HEK293T (cell line): ENCODE measurements around the gene HES7.

ENCODE experiments used
- BHLHE40 ChIP-seq: fragments of 450-650 bp; IDR thresholded peaks from 2 replicates; pipeline ENCODE4 v1.6.1; 2016; ENCODE audit warnings: mild to moderate bottlenecking, moderate library complexity, borderline replicate concordance
- ELF4 ChIP-seq: fragments of 450-650 bp; IDR thresholded peaks from 2 replicates; pipeline ENCODE4 v1.6.1; 2017; ENCODE audit warnings: antibody characterized with exemption
- FOXK2 ChIP-seq: fragments of 450-650 bp; IDR thresholded peaks from 2 replicates; pipeline ENCODE4 v1.6.1; 2016; ENCODE audit warnings: mild to moderate bottlenecking
- FOXM1 ChIP-seq: fragments of 450-650 bp; IDR thresholded peaks from 2 replicates; pipeline ENCODE4 v1.6.1; 2017; ENCODE audit warnings: mild to moderate bottlenecking, borderline replicate concordance
- LEF1 ChIP-seq: fragments of 450-650 bp; IDR thresholded peaks from 2 replicates; pipeline ENCODE4 v1.6.1; 2017; ENCODE audit warnings: mild to moderate bottlenecking, borderline replicate concordance
- SP1 ChIP-seq: fragments of 450-650 bp; IDR thresholded peaks from 2 replicates; pipeline ENCODE4 v1.6.1; 2017
- SUZ12 ChIP-seq: fragments of 450-650 bp; IDR thresholded peaks from 2 replicates; pipeline ENCODE4 v1.6.1; 2016; ENCODE audit warnings: mild to moderate bottlenecking
- ZNF384 ChIP-seq: fragments of 450-650 bp; IDR thresholded peaks from 2 replicates; pipeline ENCODE4 v1.6.1; 2016
- TF ChIP-seq, protein P1 (sequence below): fragments of 450-650 bp; IDR thresholded peaks from 2 replicates; pipeline ENCODE4 v1.6.1; 2016

DNA sequence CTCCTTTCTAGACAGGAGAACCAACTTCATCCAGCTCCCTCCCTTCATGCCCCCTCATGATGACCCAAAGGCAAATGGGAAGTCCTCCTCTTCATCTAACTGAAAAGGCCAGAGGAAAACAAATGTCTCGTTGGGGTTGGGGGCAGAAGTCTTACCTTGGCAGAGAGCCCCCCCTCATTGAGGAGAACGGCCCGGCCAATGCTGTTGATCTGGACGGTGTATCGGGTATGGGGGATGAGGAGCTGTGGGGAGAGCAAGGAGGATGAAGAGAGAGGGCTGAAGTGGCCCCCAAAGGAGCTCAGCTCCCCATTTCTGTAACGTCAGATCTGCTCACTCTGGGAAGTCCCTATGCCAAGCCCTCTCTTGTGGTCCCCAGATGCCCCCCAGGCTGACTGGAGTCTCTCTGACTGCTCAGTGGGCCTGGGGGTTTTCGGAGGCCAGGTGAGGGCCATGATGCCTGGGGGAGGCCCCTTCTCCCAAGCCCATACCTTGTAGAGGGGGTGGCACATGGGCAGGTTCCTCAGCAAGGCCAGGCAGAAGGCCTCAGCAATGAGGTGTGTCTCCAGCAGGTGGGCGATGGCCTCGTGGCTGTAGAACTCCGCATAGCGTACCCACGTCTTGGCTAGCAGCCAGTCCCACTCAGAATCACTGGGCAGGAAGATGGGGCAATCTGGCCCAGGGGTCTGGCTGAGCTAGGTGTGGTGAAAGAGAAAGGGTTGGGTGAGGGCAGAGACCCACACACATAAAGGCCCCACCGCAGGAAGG lies 47.2 kb downstream of the HES7 start:
- TF ChIP-seq SP1 (no peak), FOXK2 (no peak), SUZ12 (no peak), LEF1 (no peak), FOXM1 (no peak), ZNF384 (no peak), BHLHE40 (no peak), ELF4 (no peak)
- TF ChIP-seq, protein P1, sequence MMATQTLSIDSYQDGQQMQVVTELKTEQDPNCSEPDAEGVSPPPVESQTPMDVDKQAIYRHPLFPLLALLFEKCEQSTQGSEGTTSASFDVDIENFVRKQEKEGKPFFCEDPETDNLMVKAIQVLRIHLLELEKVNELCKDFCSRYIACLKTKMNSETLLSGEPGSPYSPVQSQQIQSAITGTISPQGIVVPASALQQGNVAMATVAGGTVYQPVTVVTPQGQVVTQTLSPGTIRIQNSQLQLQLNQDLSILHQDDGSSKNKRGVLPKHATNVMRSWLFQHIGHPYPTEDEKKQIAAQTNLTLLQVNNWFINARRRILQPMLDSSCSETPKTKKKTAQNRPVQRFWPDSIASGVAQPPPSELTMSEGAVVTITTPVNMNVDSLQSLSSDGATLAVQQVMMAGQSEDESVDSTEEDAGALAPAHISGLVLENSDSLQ: no peak
